ENCODE data around the gene PABPN1L.

PABPN1L gene

GRCh38 chr16:88881675-88882357 is 15.4 kb upstream of the PABPN1L start:
- Histone ChIP-seq H3K27me3 (ENCODE audit: insufficient read depth, poor library complexity, severe bottlenecking) (peaks cover 9% of the 10 kb centered on the region), H3K36me3 (ENCODE audit: low read depth) (no peaks in the 10 kb centered on the region), H3K4me1 (ENCODE audit: insufficient read depth, poor library complexity, severe bottlenecking) (peaks cover 2% of the 10 kb centered on the region), H3K27ac (ENCODE audit: poor library complexity, severe bottlenecking) (no peak overlapping the region), H3K4me3 (ENCODE audit: severe bottlenecking) (no peak overlapping the region), H3K9me3 (ENCODE audit: severe bottlenecking) (no peaks in the 10 kb centered on the region)
- no peak for TF ChIP-seq CTCF (IDR thresholded peaks at IDR 0.05; ENCODE audit: poor library complexity, severe bottlenecking)
- ATAC-seq (ENCODE audit: low read depth): no peak
- DNase-seq (ENCODE audit: low spot score): no peak

- Histone ChIP-seq H3K9me3 (ENCODE audit: severe bottlenecking) (no peaks in the 10 kb centered on the region), H3K4me3 (ENCODE audit: severe bottlenecking) (no peak overlapping the region), H3K36me3 (ENCODE audit: low read depth) (no peaks in the 10 kb centered on the region), H3K27ac (ENCODE audit: poor library complexity, severe bottlenecking) (no peak overlapping the region), H3K27me3 (ENCODE audit: insufficient read depth, poor library complexity, severe bottlenecking) (peaks cover 13% of the 10 kb centered on the region), H3K4me1 (ENCODE audit: insufficient read depth, poor library complexity, severe bottlenecking) (peaks cover 2% of the 10 kb centered on the region)
- DNase-seq (ENCODE audit: low spot score) (no peak), ATAC-seq (ENCODE audit: low read depth) (no peak)
- TF ChIP-seq CTCF (IDR thresholded peaks at IDR 0.05; ENCODE audit: poor library complexity, severe bottlenecking): no peak
Observed at GRCh38 chr16:88881007-88881615, 14.7 kb upstream of the PABPN1L start.

GRCh38 chr16:88880226-88881006 is 14.0 kb upstream of the PABPN1L start:
- H3K4me1 ChIP-seq (ENCODE audit: insufficient read depth, poor library complexity, severe bottlenecking): peaks cover 2% of the 10 kb centered on the region
- ATAC-seq (ENCODE audit: low read depth) (no peak), DNase-seq (ENCODE audit: low spot score) (no peak)
- H3K4me3 ChIP-seq (ENCODE audit: severe bottlenecking): no peak overlapping the region
- peaks cover 13% of the 10 kb centered on the region for H3K27me3 ChIP-seq (ENCODE audit: insufficient read depth, poor library complexity, severe bottlenecking)
- no peak for TF ChIP-seq CTCF (IDR thresholded peaks at IDR 0.05; ENCODE audit: poor library complexity, severe bottlenecking)
- no peaks in the 10 kb centered on the region for H3K36me3 ChIP-seq (ENCODE audit: low read depth)
- no peak overlapping the region for H3K27ac ChIP-seq (ENCODE audit: poor library complexity, severe bottlenecking)
- H3K9me3 ChIP-seq (ENCODE audit: severe bottlenecking): no peaks in the 10 kb centered on the region

GRCh38 chr16:88879788-88880055 is 13.3 kb upstream of the PABPN1L start:
- peaks cover 13% of the 10 kb centered on the region for H3K27me3 ChIP-seq (ENCODE audit: insufficient read depth, poor library complexity, severe bottlenecking)
- peaks cover 2% of the 10 kb centered on the region for H3K4me1 ChIP-seq (ENCODE audit: insufficient read depth, poor library complexity, severe bottlenecking)

More at GRCh38 chr16:88879788-88880055, 13.3 kb upstream of the PABPN1L start:
- no peak overlapping the region for H3K27ac ChIP-seq (ENCODE audit: poor library complexity, severe bottlenecking)
- H3K4me3 ChIP-seq (ENCODE audit: severe bottlenecking): no peak overlapping the region
- H3K36me3 ChIP-seq (ENCODE audit: low read depth): no peaks in the 10 kb centered on the region
- DNase-seq (ENCODE audit: low spot score): no peak
- TF ChIP-seq CTCF (IDR thresholded peaks at IDR 0.05; ENCODE audit: poor library complexity, severe bottlenecking): no peak
- H3K9me3 ChIP-seq (ENCODE audit: severe bottlenecking): no peaks in the 10 kb centered on the region
- no peak for ATAC-seq (ENCODE audit: low read depth)
